Stimulated activated CD4-positive, alpha-beta T cell treated with anti-CD3 and anti-CD28 coated beads, TNF-alpha, amount 100 ng/mL, for 4 hours (primary cell): ENCODE results near the gene CYP21A2.

Experiments
- DNase-seq, 3 experiments: peaks; one replicate each; pipeline ENCODE4 v3.0.0-alpha.2; 2020; ENCODE audit warnings: low read depth in 3 of 3

CYP21A2 gene

DNA sequence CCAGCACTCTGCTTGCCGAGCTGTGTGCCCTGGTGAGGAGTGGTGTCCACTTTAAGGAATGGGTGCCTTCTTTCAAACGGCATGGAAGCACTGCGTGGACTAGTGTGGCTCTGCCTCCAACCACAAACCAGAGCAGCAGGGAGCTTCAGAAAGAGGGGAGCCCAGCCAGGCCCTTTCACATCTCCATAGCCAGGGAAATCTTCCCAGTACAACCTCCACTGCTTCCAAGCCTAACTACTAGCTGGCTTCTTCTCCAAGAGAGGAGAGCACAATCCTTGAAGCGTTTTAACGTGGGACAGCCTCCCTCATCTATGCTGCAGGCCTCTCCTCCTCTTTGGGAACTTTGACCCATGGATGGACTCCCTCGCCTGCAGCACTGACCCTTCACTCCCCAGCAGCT lies 44.3 kb downstream of the CYP21A2 start:
- no peak for DNase-seq

DNA sequence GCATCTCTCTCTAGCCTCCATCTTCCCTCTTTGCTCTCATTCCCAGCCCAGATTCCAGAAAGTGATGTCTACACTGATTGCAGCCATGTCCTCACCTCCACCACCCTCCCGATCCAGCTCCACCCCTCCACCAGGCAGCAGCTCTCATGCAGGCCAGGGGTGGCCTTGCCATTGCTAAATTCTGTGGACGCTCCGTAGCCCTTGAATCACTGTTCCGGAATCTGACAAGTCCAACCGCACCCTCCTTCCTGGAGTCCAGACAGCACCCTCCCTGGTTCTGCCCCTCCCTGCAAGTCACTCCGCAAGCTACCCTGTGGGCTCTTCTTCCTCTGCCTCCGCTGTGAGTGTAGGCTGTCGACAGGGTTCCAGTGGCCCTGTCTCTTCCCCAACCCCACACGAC lies 44.7 kb downstream of the CYP21A2 start:
- no peak for DNase-seq

DNA sequence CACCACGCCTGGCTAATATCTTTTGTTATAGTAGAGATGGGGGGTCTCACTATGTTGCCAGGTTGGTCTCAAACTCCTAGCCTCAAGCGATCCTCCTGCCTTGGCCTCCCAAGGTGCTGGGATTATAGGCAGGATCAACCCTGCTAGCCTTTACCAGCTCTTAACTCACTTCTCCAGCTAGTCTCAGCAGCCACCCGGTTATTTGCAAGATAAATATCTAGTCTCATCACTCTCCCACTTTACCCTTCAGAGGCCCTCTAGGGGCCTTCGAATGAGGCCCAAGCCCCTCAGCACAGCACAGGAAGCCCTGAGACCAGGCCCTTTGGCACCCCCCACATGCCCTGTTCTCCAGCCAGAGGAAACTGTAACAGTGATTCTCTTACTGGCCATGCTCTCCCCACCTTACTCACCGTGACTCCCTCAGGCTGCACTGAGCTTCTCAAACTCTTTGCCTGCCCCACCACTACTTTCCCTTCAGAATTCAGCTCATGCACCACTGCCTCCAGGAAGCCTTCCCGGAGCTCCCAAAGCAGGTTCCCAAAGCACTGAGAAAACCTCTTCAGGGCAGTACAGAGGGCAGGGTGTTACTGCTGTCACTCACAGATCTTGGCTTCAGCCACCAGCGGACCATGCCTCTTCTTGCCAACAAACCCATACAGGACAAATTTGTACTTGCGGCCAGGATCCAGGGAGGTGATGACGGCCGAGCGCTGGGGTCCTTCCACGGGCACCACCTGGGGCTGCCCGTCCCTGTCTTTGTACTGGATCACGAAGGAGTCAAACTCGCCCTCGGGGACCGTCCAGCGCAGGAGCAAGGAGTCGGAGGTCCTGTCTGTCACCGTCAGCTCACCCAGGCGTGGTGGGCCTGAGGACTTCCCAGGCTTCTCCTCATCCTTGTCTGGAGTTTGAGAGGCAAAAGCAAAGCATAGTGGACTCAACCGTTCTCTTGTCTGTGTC lies 45.9 kb downstream of the CYP21A2 start:
- DNase-seq: no peak

DNA sequence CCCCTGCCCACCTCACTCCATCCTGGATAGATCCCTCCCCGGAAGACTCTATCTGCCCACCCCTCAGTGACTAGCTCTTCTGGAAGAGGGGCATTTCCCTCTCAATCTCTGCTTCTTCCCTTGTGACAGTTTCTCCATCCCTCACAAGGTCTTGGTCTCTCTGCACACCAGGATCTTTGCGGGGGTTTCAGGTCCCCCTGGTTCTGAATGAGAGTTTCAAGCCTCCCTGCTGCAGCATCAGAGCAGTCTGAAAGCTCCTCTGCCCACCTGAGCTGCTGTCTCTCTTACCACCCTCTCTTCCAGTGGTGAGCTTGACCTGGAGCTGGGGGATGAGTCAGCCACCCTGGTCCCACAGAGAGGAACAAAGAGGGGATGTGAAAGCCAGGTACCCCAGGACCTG lies 46.6 kb downstream of the CYP21A2 start:
- no peak for DNase-seq

DNA sequence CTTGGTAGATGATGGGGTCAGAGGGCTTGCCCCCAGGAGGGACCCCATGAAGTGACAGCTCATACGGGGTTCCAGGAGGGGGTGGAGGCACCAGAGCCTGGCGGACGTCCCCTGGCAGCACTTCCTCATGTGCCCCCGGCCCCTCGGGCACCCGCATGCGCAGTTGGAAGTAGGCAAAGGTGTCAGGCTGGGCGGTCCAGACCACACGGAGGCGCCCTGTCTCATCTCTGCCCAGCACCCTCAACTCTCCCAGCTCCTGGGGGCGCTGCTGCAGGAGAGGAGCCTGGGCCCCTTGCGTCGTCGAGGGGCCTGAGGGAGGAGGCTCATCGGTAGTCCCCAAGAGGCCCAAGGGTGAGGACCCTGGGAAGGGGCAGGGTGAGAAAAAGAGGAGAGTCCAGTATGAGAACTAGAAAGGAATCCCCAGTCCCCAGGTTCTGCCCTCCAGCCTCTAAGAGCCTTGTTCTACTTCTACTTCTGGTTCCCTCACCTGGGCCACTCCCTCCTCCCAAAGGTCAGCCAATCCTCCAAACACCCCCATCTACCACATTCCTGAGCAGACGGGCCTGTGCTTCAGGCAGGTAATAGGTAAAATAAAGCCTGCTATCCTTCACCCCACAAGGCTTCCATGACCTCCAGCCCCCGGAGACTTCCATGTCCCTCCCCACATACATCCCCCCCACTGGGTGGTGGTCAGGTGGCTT lies 47.7 kb downstream of the CYP21A2 start:
- DNase-seq: no peak

DNA sequence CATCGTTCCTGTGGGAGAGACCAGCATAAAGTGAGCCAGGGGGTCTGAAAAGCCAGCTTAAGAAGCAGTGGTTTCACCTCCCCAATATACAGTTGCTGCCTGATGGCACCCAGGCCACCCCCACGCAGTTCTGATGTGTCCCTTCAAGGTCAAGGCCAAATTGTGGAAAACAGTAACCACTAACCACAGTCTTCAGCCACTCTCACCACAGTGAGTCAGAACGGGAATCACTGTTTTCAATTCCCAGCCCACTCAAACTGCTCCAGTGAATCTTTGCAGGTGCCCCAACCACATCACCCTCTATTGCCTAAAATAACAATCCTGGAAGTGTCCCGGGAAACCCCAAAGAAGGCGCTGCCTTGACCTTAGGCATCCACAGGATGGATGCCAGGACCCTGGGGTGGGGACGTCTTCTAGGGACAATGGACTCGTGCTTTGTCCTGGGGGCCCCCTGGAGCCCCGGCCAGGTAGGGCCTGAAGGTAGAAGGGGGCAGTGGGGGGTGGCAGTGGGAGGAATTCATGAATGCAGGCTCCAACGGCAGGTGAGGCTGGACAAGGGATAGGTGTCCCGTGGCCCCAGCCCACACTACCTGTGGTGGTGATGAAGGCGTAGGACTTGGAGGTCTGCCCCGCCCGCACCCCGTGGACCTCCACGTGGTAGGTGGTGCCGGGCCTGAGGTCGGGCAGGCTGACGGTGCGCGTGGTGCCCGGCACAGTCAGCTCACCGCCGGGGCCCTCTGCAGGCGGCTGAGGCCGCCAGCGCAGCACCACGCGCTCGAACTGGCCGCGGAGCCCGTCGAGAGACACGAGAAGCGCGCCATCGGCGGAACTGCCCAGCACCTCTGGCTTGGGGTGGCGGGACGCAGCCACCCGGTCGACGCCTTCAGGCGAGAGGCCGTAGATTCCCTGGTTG lies 48.7 kb downstream of the CYP21A2 start:
- no peak for DNase-seq

DNA sequence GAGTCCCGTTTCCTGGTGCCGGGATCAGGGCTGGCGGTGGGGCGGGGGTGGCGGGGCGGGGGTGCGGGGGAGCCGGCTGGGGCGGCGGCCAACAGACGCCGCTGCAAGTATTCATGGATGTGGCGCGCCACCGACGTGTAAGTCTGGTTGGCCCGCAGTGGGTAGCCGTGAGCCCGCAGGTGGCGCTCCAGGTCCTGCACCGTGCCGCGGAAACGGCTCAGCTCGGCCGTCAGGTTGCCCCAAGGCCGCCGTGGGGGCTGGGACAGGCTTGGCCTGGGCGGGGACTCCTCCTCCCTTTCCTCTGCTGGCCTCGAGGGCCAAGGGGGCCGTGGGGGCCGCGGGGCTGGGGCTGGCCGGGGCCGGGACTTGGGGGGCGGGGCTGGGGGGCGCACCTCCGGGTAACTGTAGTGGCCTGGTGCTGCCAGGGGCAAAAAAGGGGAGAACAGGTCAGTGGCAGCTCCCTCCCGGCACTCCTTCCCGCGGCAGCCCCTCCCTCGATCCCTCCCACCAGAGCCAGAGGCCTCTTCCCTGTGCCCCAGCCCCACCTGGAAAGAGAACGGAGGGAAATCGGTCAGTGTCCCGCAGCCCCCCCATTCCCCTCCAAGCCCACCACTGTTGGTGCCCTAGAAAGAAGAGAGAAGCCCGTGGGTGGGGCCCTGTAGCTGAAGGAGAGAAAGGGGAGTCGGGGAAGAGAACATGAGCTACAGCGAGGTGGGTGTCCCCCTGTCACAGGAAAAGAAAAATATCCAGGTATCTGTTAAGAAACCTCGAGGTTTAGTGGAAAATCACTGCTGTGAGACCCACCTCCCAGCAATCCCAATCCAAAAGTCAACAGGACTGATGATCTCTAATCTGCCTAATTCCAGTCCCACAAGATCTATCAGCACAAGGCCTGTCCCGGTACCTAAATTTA lies 49.6 kb downstream of the CYP21A2 start:
- peak; percentile 38 to 52 (median 47) for DNase-seq

DNA sequence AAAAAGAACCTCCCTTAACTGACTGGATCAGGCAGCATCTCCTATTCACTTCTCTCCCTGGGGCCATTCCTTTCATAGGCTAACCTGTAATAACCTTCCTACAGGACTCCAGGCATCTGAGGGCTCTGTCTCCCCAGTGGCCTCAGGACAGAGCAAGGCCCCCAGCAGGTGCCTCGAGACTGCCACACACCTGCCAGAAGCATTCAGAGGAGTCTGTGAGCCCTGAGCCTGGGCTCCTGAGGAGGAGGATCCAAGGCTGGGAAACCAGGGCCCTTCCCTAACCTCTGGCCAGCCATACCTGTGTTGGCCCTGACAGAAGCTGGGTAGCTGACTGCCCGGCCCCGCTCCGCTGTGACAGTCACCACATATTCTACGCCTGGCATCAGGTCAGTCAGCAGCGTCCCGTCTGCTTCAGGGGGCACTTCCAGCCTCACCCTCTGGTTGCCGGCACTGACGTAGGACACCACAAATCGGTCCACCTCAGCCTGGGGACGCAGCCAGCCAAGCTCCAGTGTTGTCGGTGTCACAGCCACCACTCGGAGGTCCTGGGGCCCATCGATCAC lies 50.4 kb downstream of the CYP21A2 start:
- no peak for DNase-seq

DNA sequence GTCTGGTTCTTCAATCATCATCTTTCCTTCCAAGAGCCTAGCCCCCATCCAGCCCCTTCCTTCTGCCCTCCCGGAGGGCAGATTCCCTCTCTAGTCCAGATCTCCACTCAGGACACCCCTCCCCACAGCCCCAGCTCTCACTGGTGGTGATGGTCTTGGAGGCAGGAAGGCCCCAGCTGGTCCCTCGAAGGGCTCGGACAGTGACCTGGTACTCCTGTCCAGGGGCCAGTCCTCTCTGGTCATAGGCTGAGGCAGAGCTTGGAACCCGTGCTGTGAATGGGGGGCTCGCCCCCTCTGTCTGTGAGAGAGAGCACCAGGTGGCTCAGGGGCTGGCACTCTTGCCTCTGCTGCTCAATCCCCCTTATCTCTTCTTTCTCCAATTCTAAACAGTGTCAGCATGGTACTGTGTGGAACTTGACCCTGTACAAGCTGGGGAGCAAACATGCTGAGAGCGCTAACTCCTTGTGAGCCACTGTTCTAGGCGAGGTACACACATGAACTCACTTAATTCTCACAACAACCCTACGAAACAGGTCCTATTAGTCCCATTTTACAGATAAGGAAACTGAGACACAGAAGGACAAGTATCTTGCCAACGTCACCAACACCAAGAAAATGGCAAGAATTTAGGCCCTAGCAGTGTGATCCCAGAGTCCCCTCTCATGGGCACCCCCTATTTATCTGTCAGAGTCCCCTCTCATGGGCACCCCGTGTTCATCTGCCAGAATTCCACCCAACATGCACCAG lies 51.0 kb downstream of the CYP21A2 start:
- no peak for DNase-seq
